ENCODE measurements around the gene NUDT5. TPM values are rescaled to one million over a fixed set of nuclear protein-coding genes. Genes with fewer than 3 reads are reported as not detected.

NUDT5 gene
- total RNA-seq, 1 experiment from 2014 or later, result 54.0 TPM

GRCh38 chr10:12140038-12140437, 55.7 kb downstream of the NUDT5 start:
- intact Hi-C loops (cut with micrococcal nuclease; ENCODE audit: unreplicated experiment) (no loop called here), in situ Hi-C loops (cut with HindIII; ENCODE audit: low pct_unique_long_range_greater_than_20kb, low sequenced_read_pairs) (no loop called here)
- TF ChIP-seq REST (IDR thresholded peaks at IDR 0.05; ENCODE audit: insufficient read depth in 1 of 2, low read depth in 2 of 2, low read length in 1 of 2), result no peak
- TF ChIP-seq POLR2AphosphoS5 (IDR thresholded peaks at IDR 0.05; ENCODE audit: low read depth, low read length), result no peak
- TF ChIP-seq SIN3A (IDR thresholded peaks at IDR 0.05; ENCODE audit: borderline replicate concordance, insufficient read depth, low read depth, low read length), result no peak
- no peak for ATAC-seq
- CTCF ChIA-PET, result no interaction called here
- no peaks in the 10 kb centered on the region for H3K4me1 ChIP-seq (ENCODE audit: control insufficient read depth, insufficient read depth, low read length)
- DNase-seq (ENCODE audit: low read depth, low spot score), result no peak
- no peak overlapping the region for H3K4me3 ChIP-seq (ENCODE audit: low read depth in 2 of 2, low read length in 2 of 2)
- BruUV-seq (replicated peaks), result no TSS peak
- no peaks in the 10 kb centered on the region for H3K27me3 ChIP-seq (ENCODE audit: control insufficient read depth, insufficient read depth, low read length)
- H3K9me3 ChIP-seq (ENCODE audit: control insufficient read depth, insufficient read depth, low read depth, low read length), result no peaks in the 10 kb centered on the region
- H3K27ac ChIP-seq (ENCODE audit: low read length), result no peak overlapping the region
- H3K36me3 ChIP-seq (ENCODE audit: control insufficient read depth, insufficient read depth, low read length), result peaks cover 6% of the 10 kb centered on the region; the same call in 1 of the 2 replicates
- POLR2A ChIA-PET, result no interaction called here

DNA sequence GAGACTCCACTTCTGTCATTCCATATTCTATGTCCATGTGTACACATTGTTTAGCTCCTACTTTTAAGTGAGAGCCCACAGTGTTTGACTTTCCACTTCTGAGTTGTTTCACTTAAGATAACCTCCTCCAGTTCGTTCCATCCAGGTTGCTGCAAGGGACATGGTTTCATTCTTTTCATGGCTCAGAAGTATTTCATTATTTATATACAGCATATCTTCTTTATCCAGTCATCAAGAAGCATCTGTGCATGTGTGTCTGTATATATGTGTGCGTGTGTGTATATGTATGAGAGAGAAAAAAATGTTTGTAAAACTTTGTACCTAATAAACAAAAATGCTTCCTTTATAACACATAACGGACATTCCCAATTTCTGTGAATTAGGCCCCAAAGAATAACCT, 60.1 kb downstream of the NUDT5 start:
- no peak for DNase-seq (ENCODE audit: low read depth, low spot score)
- Histone ChIP-seq H3K4me3 (ENCODE audit: low read depth in 2 of 2, low read length in 2 of 2) (no peak overlapping the region), H3K27ac (ENCODE audit: low read length) (no peak overlapping the region), H3K36me3 (ENCODE audit: control insufficient read depth, insufficient read depth, low read length) (no peaks in the 10 kb centered on the region; the same call in 1 of the 2 replicates), H3K9me3 (ENCODE audit: control insufficient read depth, insufficient read depth, low read depth, low read length) (no peaks in the 10 kb centered on the region), H3K27me3 (ENCODE audit: control insufficient read depth, insufficient read depth, low read length) (no peaks in the 10 kb centered on the region), H3K4me1 (ENCODE audit: control insufficient read depth, insufficient read depth, low read length) (no peaks in the 10 kb centered on the region)
- in situ Hi-C loops (cut with HindIII; ENCODE audit: low pct_unique_long_range_greater_than_20kb, low sequenced_read_pairs) (no loop called here), intact Hi-C loops (cut with micrococcal nuclease; ENCODE audit: unreplicated experiment) (no loop called here)
- POLR2A ChIA-PET, result no interaction called here
- CTCF ChIA-PET, result no interaction called here
- no peak for ATAC-seq
- TF ChIP-seq POLR2AphosphoS5 (IDR thresholded peaks at IDR 0.05; ENCODE audit: low read depth, low read length) (no peak), REST (IDR thresholded peaks at IDR 0.05; ENCODE audit: insufficient read depth in 1 of 2, low read depth in 2 of 2, low read length in 1 of 2) (no peak), SIN3A (IDR thresholded peaks at IDR 0.05; ENCODE audit: borderline replicate concordance, insufficient read depth, low read depth, low read length) (no peak), TCF7L2 (IDR thresholded peaks at IDR 0.05; ENCODE audit: low read depth, low read length) (no peak)
- TF ChIP-seq, protein P1, sequence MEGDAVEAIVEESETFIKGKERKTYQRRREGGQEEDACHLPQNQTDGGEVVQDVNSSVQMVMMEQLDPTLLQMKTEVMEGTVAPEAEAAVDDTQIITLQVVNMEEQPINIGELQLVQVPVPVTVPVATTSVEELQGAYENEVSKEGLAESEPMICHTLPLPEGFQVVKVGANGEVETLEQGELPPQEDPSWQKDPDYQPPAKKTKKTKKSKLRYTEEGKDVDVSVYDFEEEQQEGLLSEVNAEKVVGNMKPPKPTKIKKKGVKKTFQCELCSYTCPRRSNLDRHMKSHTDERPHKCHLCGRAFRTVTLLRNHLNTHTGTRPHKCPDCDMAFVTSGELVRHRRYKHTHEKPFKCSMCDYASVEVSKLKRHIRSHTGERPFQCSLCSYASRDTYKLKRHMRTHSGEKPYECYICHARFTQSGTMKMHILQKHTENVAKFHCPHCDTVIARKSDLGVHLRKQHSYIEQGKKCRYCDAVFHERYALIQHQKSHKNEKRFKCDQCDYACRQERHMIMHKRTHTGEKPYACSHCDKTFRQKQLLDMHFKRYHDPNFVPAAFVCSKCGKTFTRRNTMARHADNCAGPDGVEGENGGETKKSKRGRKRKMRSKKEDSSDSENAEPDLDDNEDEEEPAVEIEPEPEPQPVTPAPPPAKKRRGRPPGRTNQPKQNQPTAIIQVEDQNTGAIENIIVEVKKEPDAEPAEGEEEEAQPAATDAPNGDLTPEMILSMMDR (IDR thresholded peaks at IDR 0.05), result no peak
- no TSS peak for BruUV-seq (replicated peaks)
